IMR-90 (cell line): ENCODE data around the gene CDK11A. TPM values are rescaled to one million over a fixed set of nuclear protein-coding genes. Genes with fewer than 3 reads are reported as not detected.

ENCODE experiments used
- ATAC-seq: fragments of 200-7000 bp; cut with Tn5 transposase; 2 replicates; pipeline ENCODE4 v1.9.1; 2020; ENCODE audit warnings: low read depth, mild to moderate bottlenecking, moderate library complexity
- BruUV-seq: library from RNA; stranded (reverse); fragments of 400-500 nt; replicated peaks from 2 replicates; lab custom pipeline; 2021; lab: Mats Ljungman, UMichigan
- CTCF ChIA-PET: fragments of 300-600 bp; formaldehyde crosslinking; extraction: SDS; loops from one replicate; lab custom pipeline; 2021; ENCODE audit warnings: antibody characterized with exemption; lab: Yijun Ruan, JAX
- POLR2A ChIA-PET: fragments of 300-600 bp; sonication (Branson Sonifier 250); formaldehyde crosslinking; loops from one replicate; lab custom pipeline; 2022; ENCODE audit warnings: antibody characterized with exemption; ENCODE audit not compliant: unreplicated experiment; lab: Charles Lee
- DNase-seq: peaks from one replicate; pipeline ENCODE4 v3.0.0; 2013
- H2AFZ ChIP-seq: replicated peaks from 2 replicates; pipeline ENCODE3; 2013; ENCODE audit warnings: low read length, mild to moderate bottlenecking; ENCODE audit not compliant: poor library complexity
- H2AK5ac ChIP-seq: 2 replicates; pipeline ENCODE4 v1.6.1; 2013; ENCODE audit warnings: low read depth, low read length, inconsistent platforms
- H2AK9ac ChIP-seq: replicated peaks from 2 replicates; pipeline ENCODE3; 2013; ENCODE audit warnings: mild to moderate bottlenecking, low read depth, low read length, moderate library complexity; ENCODE audit not compliant: poor library complexity
- H2BK120ac ChIP-seq: 2 replicates; pipeline ENCODE4 v1.6.1; 2013; ENCODE audit warnings: low read depth, low read length, inconsistent platforms
- H2BK15ac ChIP-seq: 3 replicates; pipeline ENCODE4 v1.6.1; 2013; ENCODE audit warnings: low read depth, low read length, inconsistent platforms
- H2BK20ac ChIP-seq: 2 replicates; pipeline ENCODE4 v1.6.1; 2013; ENCODE audit warnings: low read depth, mild to moderate bottlenecking, inconsistent platforms, low read length, moderate library complexity
- H2BK5ac ChIP-seq: 2 replicates; pipeline ENCODE4 v1.6.1; 2013; ENCODE audit warnings: mild to moderate bottlenecking, low read depth, low read length, inconsistent platforms; ENCODE audit not compliant: poor library complexity, severe bottlenecking
- H3K14ac ChIP-seq: replicated peaks from 2 replicates; pipeline ENCODE4 v1.6.1; 2013; ENCODE audit warnings: low read depth, low read length, inconsistent platforms
- H3K18ac ChIP-seq: 2 replicates; pipeline ENCODE4 v1.6.1; 2013; ENCODE audit warnings: low read depth, low read length, control low read depth
- H3K23ac ChIP-seq: 2 replicates; pipeline ENCODE4 v1.6.1; 2013; ENCODE audit warnings: low read depth, low read length, inconsistent platforms
- H3K27ac ChIP-seq: 2 replicates; pipeline ENCODE4 v1.5.1; 2013; ENCODE audit warnings: mild to moderate bottlenecking, control low read depth, low read length; ENCODE audit not compliant: insufficient read depth
- H3K27me3 ChIP-seq: 2 replicates; pipeline ENCODE4 v1.6.1; 2013; ENCODE audit warnings: low read length; ENCODE audit not compliant: control insufficient read depth, insufficient read depth
- H3K36me3 ChIP-seq: 2 replicates; pipeline ENCODE4 v1.6.1; 2013; ENCODE audit warnings: low read length, mixed read lengths; ENCODE audit not compliant: control insufficient read depth, insufficient read depth
- H3K4ac ChIP-seq: 2 replicates; pipeline ENCODE4 v1.6.1; 2013; ENCODE audit warnings: low read depth, low read length, inconsistent platforms
- H3K4me1 ChIP-seq: 2 replicates; pipeline ENCODE4 v1.6.1; 2013; ENCODE audit warnings: low read length, mixed read lengths; ENCODE audit not compliant: control insufficient read depth, insufficient read depth
- H3K4me2 ChIP-seq: 2 replicates; pipeline ENCODE4 v1.6.1; 2013; ENCODE audit warnings: low read depth, mild to moderate bottlenecking, control low read depth, low read length, moderate library complexity
- H3K4me3 ChIP-seq: 2 replicates; pipeline ENCODE4 v1.5.1; 2013; ENCODE audit warnings: low read depth, mild to moderate bottlenecking, control low read depth, low read length, moderate library complexity; ENCODE audit not compliant: insufficient read depth
- H3K56ac ChIP-seq: 2 replicates; pipeline ENCODE4 v1.6.1; 2013; ENCODE audit warnings: low read length, inconsistent platforms; ENCODE audit not compliant: insufficient read depth; ENCODE audit errors: extremely low read depth
- H3K79me1 ChIP-seq, 2 experiments: 2 replicates each; pipeline ENCODE4 v1.6.1; 2013; ENCODE audit warnings: low read length in 2 of 2, inconsistent platforms in 1 of 2, low read depth in 1 of 2
- H3K9ac ChIP-seq: 2 replicates; pipeline ENCODE4 v1.6.1; 2013; ENCODE audit warnings: low read depth, low read length, control low read depth
- H3K9me1 ChIP-seq: 2 replicates; pipeline ENCODE4 v1.6.1; 2013; ENCODE audit warnings: low read length, inconsistent platforms; ENCODE audit not compliant: insufficient read depth
- H3K9me3 ChIP-seq: 2 replicates; pipeline ENCODE4 v1.6.1; 2013; ENCODE audit warnings: low read length; ENCODE audit not compliant: control insufficient read depth, insufficient read depth
- H4K20me1 ChIP-seq: 2 replicates; pipeline ENCODE4 v1.6.1; 2013; ENCODE audit warnings: low read length, inconsistent platforms; ENCODE audit not compliant: insufficient read depth
- H4K5ac ChIP-seq: 2 replicates; pipeline ENCODE4 v1.6.1; 2013; ENCODE audit warnings: mild to moderate bottlenecking, low read depth, low read length, control low read depth
- H4K8ac ChIP-seq, 2 experiments: 2 replicates each; pipeline ENCODE4 v1.6.1; 2013; ENCODE audit warnings: low read depth in 2 of 2, low read length in 2 of 2, control low read depth in 1 of 2, inconsistent platforms in 1 of 2
- H4K91ac ChIP-seq: 2 replicates; pipeline ENCODE4 v1.6.1; 2013; ENCODE audit warnings: low read depth, low read length, inconsistent platforms; ENCODE audit not compliant: insufficient read depth
- BHLHE40 ChIP-seq: fragments of 150-350 bp; IDR thresholded peaks from 2 replicates; pipeline ENCODE4 v1.6.1; 2016; ENCODE audit warnings: mild to moderate bottlenecking, low read depth, low read length
- CEBPB ChIP-seq: IDR thresholded peaks from 2 replicates; pipeline ENCODE4 v1.6.1; 2012; ENCODE audit warnings: low read depth, low read length, improper control_type of control experiment
- CHD1 ChIP-seq: IDR thresholded peaks from 2 replicates; pipeline ENCODE4 v1.6.1; 2012; ENCODE audit warnings: low read depth, low read length, improper control_type of control experiment
- CTCF ChIP-seq: conservative IDR thresholded peaks from 2 replicates; pipeline ENCODE4 v1.5.1; 2012; ENCODE audit warnings: mild to moderate bottlenecking, low read depth, low read length, improper control_type of control experiment
- ELK1 ChIP-seq: fragments of 150-350 bp; IDR thresholded peaks from 2 replicates; pipeline ENCODE4 v1.6.1; 2016; ENCODE audit warnings: low read depth, mild to moderate bottlenecking, low read length, moderate library complexity, borderline replicate concordance
- FOS ChIP-seq: fragments of 150-350 bp; IDR thresholded peaks from 2 replicates; pipeline ENCODE4 v1.6.1; 2016; ENCODE audit warnings: low read depth, low read length
- MAFK ChIP-seq: IDR thresholded peaks from 2 replicates; pipeline ENCODE4 v1.6.1; 2012; ENCODE audit warnings: low read depth, low read length, improper control_type of control experiment
- MAZ ChIP-seq: IDR thresholded peaks from 2 replicates; pipeline ENCODE4 v1.6.1; 2012; ENCODE audit warnings: low read depth, mild to moderate bottlenecking, low read length, improper control_type of control experiment, moderate library complexity, borderline replicate concordance
- MXI1 ChIP-seq: IDR thresholded peaks from 2 replicates; pipeline ENCODE4 v1.6.1; 2012; ENCODE audit warnings: low read depth, mild to moderate bottlenecking, low read length, moderate library complexity, borderline replicate concordance
- NFE2L2 ChIP-seq: fragments of 150-350 bp; IDR thresholded peaks from 2 replicates; pipeline ENCODE4 v1.6.1; 2016; ENCODE audit warnings: low read depth, mild to moderate bottlenecking, low read length
- POLR2A ChIP-seq: IDR thresholded peaks from 2 replicates; pipeline ENCODE4 v1.6.1; 2012; ENCODE audit warnings: mild to moderate bottlenecking, low read depth, low read length
- RAD21 ChIP-seq: IDR thresholded peaks from 2 replicates; pipeline ENCODE4 v1.6.1; 2012; ENCODE audit warnings: low read length, improper control_type of control experiment
- RCOR1 ChIP-seq: IDR thresholded peaks from 2 replicates; pipeline ENCODE4 v1.6.1; 2012; ENCODE audit warnings: mild to moderate bottlenecking, low read length, improper control_type of control experiment; ENCODE audit not compliant: insufficient replicate concordance
- RFX5 ChIP-seq: IDR thresholded peaks from 2 replicates; pipeline ENCODE4 v1.8.0; 2012; ENCODE audit warnings: low read depth, mild to moderate bottlenecking, low read length, moderate library complexity
- SMC3 ChIP-seq: fragments of 150-350 bp; IDR thresholded peaks from 2 replicates; pipeline ENCODE4 v1.6.1; 2016; ENCODE audit warnings: low read depth, mild to moderate bottlenecking, antibody characterized with exemption, low read length, moderate library complexity
- USF2 ChIP-seq: fragments of 150-350 bp; IDR thresholded peaks from 2 replicates; pipeline ENCODE4 v1.6.1; 2017; ENCODE audit warnings: mild to moderate bottlenecking, antibody characterized with exemption, low read length, low read depth
- WGBS, 2 experiments: methylation state at CpG; one replicate each; pipeline versions ENCODE4 v1.1.5 to v1.1.7; 2013; ENCODE audit warnings: missing lambda C conversion rate in 2 of 2; ENCODE audit not compliant: insufficient read length in 1 of 2; ENCODE audit errors: extremely low coverage in 2 of 2; 5-methylcytosine and 5-hydroxymethylcytosine counted together
- dilution Hi-C: fragments of 300-500 bp; cut with HindIII; formaldehyde crosslinking; loops from one replicate; pipeline ENCODE4 v1.14.3; 2018; ENCODE audit warnings: low sequenced_read_pairs; ENCODE audit not compliant: unreplicated experiment
- in situ Hi-C: fragments of 300-500 bp; cut with MboI; formaldehyde crosslinking; loops from 3 replicates; pipeline ENCODE4 v1.14.3; 2019; ENCODE audit warnings: low sequenced_read_pairs, inconsistent platforms, mixed read lengths
- intact Hi-C: fragments of 100-400 bp; cut with micrococcal nuclease; formaldehyde crosslinking; loops from 2 replicates; pipeline ENCODE4 v1.10.0; 2022
- polyA plus RNA-seq, 3 experiments: library from polyadenylated mRNA; depleted of rRNA; stranded (reverse); fragments of >200 nt; gene quantifications; 2 replicates each; pipeline ENCODE4 v1.2.3, GENCODE V29; 2012; ENCODE audit warnings: low replicate concordance in 1 of 3
- total RNA-seq: library from RNA; depleted of rRNA; stranded (reverse); fragments of >200 nt; gene quantifications from 2 replicates; pipeline ENCODE4 v1.2.3, GENCODE V29; 2012

The CDK11A gene
- total and polyA plus RNA-seq, 2 of the 4 experiments (the other 2 are of a cell fraction), result 1.8 to 20.0 TPM

GRCh38 chr1:1753607-1754005 is 29.4 kb upstream of the CDK11A start:
- Histone ChIP-seq H3K79me1 (peaks cover 4 to 5% of the 10 kb centered on the region in 2 experiments; a peak in 2 of 4 replicates), H3K4ac (no peak overlapping the region), H2AK9ac (peak overlapping the region; percentile 55), H2BK20ac (no peak overlapping the region), H4K20me1 (peaks cover 7% of the 10 kb centered on the region; the same call in 1 of the 2 replicates), H2BK15ac (no peak overlapping the region), H4K5ac (no peak overlapping the region), H3K27me3 (no peaks in the 10 kb centered on the region), H2BK5ac (no peak overlapping the region), H3K9me3 (no peaks in the 10 kb centered on the region), H3K36me3 (peaks cover 38% of the 10 kb centered on the region), H2AK5ac (no peak overlapping the region), H3K14ac (no peak overlapping the region), H3K27ac (no peak overlapping the region), H3K4me1 (no peaks in the 10 kb centered on the region), H4K91ac (no peak overlapping the region), H2AFZ (no peak overlapping the region), H3K56ac (no peak overlapping the region), H4K8ac (no peak overlapping the region), H3K4me2 (no peak overlapping the region), H3K4me3 (no peak overlapping the region), H3K9me1 (no peaks in the 10 kb centered on the region; the same call in 1 of the 2 replicates), H3K23ac (no peak overlapping the region), H2BK120ac (no peak overlapping the region), H3K18ac (no peak overlapping the region), H3K9ac (no peak overlapping the region)
- WGBS, 2 experiments, result 96% methylated on average over 15 of the region's 16 CpGs; no CpG with 5 or more reads in 1 of the 2 experiments
- intact Hi-C loops, result no loop called here
- no peak for DNase-seq
- no TSS peak for BruUV-seq
- in situ Hi-C loops, result no loop called here
- TF ChIP-seq MAZ (no peak), MAFK (no peak), RFX5 (no peak), BHLHE40 (no peak), USF2 (no peak), RAD21 (no peak), CEBPB (no peak), ELK1 (no peak), CTCF (no peak), CHD1 (no peak), SMC3 (no peak), RCOR1 (no peak), POLR2A (no peak), FOS (no peak), NFE2L2 (no peak), MXI1 (no peak)
- no peak for ATAC-seq
- ChIA-PET POLR2A (no interaction called here), CTCF (no interaction called here)
- dilution Hi-C loops, result no loop called here
